ENCODE measurements around the gene RSAD1.

- TF ChIP-seq CTCF (IDR thresholded peaks at IDR 0.05) (no peak), POLR2A (IDR thresholded peaks at IDR 0.05) (no peak), POLR2AphosphoS5 (IDR thresholded peaks at IDR 0.05; ENCODE audit: insufficient read depth in 1 of 2, low read depth in 1 of 2) (no peak)
These were observed 1.9 kb upstream of the RSAD1 start for GRCh38 chr17:50476545-50477315.

Data from vagina (tissue), 2 donors.